Neural progenitor cell (in vitro differentiated cells): Measurements from ENCODE around the gene SYDE1.

ENCODE experiments used
- EZH2 ChIP-seq: fragments of 200-600 bp; sonication (generic); IDR thresholded peaks from 2 replicates; pipeline ENCODE4 v1.6.1; 2017; ENCODE audit warnings: antibody characterized with exemption, mild to moderate bottlenecking, moderate library complexity
- TF ChIP-seq, protein P1 (sequence below): fragments of 200-600 bp; sonication (generic); IDR thresholded peaks from 2 replicates; pipeline ENCODE4 v1.5.1; 2017; ENCODE audit warnings: antibody characterized with exemption, mild to moderate bottlenecking

DNA sequence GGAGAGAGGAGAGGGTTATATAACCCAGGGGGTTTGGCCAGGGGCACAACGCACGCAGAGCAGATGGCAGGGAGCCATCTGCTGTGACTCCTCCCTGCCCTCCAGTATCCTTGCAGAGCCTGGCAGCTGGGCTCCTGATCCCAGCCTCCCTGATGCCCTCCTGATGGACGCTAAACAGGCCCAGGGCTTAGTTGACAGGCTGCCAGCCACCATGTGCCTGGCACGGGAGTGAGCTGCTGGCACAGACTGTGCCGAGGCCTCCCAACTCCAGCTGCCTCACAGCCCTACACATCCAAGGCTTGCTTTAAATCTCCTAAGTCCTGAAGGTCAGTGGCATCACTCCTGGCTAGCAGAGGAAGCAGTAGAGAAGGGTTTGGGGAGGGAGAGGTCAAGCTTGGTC is 16.7 kb downstream of the SYDE1 start:
- no peak for TF ChIP-seq EZH2
- TF ChIP-seq, protein P1, sequence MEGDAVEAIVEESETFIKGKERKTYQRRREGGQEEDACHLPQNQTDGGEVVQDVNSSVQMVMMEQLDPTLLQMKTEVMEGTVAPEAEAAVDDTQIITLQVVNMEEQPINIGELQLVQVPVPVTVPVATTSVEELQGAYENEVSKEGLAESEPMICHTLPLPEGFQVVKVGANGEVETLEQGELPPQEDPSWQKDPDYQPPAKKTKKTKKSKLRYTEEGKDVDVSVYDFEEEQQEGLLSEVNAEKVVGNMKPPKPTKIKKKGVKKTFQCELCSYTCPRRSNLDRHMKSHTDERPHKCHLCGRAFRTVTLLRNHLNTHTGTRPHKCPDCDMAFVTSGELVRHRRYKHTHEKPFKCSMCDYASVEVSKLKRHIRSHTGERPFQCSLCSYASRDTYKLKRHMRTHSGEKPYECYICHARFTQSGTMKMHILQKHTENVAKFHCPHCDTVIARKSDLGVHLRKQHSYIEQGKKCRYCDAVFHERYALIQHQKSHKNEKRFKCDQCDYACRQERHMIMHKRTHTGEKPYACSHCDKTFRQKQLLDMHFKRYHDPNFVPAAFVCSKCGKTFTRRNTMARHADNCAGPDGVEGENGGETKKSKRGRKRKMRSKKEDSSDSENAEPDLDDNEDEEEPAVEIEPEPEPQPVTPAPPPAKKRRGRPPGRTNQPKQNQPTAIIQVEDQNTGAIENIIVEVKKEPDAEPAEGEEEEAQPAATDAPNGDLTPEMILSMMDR = no peak
